GM11168 (cell line): Measurements from ENCODE around the gene LRRN4CL.
"Not testable (repeated sequence)": the region's sequence is repeated elsewhere in the genome, so short reads cannot be mapped to it uniquely, and the experiment has no call there.

Source experiments
- in situ Hi-C: fragments of 300-500 bp; cut with MboI; formaldehyde crosslinking; loops from one replicate; pipeline ENCODE4 v1.12.0; 2022; ENCODE audit warnings: low sequenced_read_pairs; ENCODE audit not compliant: unreplicated experiment

LRRN4CL gene

DNA sequence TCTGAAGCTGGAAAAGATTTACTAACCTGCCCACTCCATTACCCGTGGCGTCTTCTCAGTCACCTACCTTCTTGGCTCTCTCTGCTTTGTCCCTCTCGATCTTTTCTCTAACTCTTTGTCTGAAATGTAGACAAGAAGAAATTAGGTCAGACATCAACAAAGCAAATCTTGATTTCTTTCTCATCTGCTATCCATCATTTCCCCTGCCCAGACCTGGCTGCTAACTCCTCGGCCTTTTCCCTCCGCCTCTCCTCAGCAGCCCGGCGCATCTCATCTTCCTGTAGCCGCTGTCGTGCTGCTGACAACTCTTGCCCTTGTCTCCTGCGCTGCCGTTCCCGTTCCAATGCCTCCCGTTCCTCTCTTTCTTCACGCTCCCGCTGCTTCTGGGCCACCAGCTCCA is 11.6 kb downstream of the LRRN4CL start:
- in situ Hi-C loops = no loop called here

DNA sequence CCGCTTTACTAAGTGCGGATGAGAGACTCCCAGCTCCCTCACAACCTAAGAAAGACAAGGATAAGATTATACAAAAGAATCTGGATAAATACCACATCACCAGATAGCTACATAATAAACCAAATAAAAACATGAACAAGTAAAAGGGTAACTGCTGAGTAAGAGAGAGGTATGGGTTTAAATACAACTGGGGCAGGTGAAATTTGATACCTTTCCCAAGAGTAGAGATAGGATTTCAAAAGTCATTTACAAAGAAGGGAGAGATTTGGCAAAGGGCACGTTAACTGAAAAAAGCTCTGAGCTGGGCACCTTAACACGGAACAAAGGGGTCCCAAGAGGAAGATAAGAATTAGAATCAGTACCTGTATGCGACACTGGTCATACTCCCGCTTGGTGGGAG is 12.2 kb downstream of the LRRN4CL start:
- in situ Hi-C loops = no loop called here

DNA sequence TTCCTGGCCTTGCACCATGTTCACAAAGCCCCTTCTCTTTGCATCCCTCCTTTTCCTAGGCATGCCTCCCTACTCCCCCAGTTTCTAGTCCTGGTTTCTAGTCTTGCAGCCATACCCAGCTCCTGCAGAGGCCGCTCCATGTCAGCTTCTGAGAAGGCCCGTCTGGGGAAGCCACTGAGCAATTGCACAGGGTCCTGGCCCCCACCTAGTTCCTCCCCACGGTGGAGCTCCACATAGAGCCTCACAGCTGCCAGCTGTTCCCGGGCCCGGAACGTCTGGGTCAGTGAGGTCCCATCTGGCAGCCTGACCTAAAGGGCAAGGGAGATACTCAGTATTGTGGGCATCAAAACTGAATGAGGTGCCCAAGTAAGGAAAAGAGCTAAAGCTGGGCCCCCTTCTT is 12.6 kb downstream of the LRRN4CL start:
- in situ Hi-C loops = no loop called here

DNA sequence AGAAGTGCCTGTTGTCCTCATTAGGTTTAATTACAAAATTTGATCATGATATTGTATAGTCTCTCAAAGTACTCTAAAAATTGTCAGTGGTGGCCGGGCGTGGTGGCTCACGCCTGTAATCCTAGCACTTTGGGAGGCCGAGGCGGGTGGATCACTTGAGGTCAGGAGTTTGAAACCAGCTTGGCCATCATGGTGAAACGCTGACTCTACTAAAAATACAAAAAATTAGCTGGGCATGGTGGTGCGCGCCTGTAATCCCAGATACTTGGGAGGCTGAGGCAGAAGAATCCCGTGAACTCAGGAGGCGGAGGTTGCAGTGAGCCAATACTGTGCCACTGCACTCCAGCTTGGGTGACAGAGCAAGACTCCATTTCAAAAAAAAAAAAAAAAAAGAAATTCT is 13.9 kb downstream of the LRRN4CL start:
- in situ Hi-C loops = not testable (repeated sequence)

DNA sequence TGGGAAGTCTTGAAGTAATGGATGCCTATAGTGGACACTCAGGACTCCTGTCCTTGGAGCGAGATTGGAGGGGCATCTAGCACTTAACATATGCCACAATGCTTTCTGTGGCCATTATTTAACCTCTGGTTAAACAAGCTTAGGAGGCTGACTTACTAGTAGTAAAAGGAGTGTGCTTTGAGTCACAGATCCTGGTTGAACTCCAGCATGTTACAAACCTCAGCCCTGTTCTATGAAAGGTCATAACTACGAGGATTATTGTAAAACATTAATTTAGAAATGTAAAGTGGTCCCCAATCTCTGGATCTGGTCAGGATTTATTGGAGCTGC is 16.2 kb downstream of the LRRN4CL start:
- in situ Hi-C loops = no loop called here

DNA sequence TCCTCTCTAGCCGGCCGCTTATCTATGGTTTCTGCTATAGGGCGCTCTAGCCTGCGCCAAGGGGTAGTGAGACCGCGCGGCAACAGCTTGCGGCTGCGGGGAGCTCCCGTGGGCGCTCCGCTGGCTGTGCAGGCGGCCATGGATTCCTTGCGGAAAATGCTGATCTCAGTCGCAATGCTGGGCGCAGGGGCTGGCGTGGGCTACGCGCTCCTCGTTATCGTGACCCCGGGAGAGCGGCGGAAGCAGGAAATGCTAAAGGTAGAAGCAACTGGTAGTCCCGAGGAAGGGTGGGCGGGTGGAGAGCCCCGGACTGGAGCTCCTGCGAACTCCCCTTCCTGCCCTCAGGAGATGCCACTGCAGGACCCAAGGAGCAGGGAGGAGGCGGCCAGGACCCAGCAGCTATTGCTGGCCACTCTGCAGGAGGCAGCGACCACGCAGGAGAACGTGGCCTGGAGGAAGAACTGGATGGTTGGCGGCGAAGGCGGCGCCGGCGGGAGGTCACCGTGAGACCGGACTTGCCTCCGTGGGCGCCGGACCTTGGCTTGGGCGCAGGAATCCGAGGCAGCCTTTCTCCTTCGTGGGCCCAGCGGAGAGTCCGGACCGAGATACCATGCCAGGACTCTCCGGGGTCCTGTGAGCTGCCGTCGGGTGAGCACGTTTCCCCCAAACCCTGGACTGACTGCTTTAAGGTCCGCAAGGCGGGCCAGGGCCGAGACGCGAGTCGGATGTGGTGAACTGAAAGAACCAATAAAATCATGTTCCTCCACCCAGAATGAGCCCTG is 17.5 kb downstream of the LRRN4CL start, which contains the start of the genes LBHD1 and UQCC3:
Gene LBHD1, minus strand, starts transcription at position 660 of the 782 bp plus-strand sequence. CDS start 2,236 bp downstream, outside the sequence.
Gene UQCC3, plus strand, starts transcription at position 66 of the 782 bp plus-strand sequence. Its CDS starts 73 bp downstream, at position 139.
- in situ Hi-C loops = no loop called here

DNA sequence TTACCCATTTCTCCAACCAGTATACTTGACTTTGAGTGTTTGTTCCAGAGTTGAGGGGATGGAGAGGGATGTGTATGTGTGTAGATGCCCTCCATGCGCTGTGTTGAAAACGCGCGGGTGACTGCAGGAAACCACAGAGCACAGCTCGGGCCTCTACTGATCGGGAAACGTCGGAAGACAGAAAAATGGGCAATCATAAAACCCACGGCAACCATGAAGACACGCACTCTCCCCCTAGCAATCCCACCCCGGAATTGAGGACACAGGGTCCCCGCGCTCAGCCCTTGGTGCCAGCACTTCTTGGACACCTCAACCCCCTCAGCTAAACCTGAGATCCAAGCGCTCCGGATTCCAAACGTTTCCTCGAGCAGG is 18.1 kb downstream of the LRRN4CL start:
- in situ Hi-C loops = no loop called here

DNA sequence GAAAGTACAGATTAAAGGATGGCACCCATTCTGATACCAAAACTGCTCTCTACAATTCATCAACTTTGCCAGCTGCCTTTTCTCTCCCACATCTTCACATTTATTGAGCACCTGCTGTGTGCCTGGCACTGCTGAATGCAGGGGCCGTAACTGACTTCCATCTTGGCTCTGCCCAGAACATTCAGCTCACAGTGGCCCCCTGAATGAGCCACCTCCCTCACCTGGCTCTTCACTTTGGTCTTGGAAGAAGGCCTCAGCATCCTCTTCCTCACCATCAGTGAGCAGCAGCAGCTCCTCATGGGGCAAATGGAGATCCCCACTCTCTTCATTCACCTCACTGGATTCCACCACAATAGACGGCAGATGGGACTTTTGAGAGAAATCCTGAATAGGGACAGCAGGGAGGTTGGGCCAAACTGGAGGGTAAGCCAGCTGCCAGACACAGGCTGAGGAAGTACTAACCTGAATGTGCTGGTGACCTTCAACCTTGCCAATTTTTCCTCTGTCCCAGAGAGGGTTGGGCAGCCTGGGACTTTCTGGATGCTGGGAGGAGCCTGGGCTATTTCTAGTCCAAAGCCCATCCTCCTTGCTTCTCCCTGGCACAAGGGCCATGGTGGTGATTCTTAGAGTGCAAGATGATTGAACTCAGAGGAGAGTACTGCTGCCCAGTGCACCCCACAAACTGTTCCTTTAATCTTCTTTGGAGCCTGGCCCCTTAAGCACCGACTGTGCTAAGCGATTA is 19.7 kb downstream of the LRRN4CL start:
- in situ Hi-C loops = no loop called here

DNA sequence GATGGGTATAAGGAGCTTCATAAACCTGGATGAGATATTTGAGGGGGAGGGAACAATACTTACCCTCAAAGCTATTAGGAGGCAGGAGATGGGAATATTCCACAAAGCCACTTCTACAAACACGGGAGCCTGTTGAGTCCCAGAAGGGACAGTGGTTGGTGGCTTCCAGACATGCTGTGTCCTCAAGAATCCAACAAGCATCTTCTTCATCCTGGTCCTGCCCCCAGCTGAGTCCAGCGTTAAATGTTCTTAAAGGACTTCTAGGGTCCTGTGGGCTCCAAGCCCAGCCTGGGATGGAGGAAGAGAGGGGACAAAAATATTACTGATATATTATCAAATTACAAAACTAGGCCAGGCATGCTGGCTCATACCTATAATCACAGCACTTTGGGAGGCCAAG is 21.9 kb downstream of the LRRN4CL start:
- in situ Hi-C loops = no loop called here

DNA sequence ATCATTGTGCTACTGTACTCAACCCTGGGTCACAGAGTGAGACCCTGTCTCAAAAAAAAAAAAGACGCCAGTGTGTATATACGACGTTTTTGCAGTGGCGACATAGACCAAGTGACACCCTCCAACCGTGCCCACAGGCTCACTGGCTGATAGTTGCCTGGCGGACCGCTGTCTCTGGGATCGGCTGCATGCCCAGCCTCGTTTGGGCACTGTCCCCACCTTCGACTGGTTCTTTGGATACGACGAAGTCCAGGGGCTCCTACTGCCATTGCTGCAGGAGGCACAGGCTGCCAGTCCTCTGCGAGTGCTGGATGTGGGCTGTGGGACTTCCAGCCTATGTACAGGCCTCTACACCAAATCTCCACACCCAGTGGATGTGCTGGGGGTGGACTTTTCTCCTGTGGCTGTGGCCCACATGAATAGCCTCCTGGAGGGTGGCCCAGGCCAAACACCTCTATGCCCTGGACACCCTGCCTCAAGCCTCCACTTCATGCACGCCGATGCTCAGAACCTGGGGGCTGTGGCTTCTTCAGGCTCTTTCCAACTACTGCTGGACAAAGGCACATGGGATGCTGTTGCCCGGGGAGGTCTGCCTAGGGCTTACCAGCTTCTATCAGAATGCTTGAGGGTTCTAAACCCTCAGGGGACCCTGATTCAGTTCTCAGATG is 22.9 kb downstream of the LRRN4CL start:
- in situ Hi-C loops = no loop called here

DNA sequence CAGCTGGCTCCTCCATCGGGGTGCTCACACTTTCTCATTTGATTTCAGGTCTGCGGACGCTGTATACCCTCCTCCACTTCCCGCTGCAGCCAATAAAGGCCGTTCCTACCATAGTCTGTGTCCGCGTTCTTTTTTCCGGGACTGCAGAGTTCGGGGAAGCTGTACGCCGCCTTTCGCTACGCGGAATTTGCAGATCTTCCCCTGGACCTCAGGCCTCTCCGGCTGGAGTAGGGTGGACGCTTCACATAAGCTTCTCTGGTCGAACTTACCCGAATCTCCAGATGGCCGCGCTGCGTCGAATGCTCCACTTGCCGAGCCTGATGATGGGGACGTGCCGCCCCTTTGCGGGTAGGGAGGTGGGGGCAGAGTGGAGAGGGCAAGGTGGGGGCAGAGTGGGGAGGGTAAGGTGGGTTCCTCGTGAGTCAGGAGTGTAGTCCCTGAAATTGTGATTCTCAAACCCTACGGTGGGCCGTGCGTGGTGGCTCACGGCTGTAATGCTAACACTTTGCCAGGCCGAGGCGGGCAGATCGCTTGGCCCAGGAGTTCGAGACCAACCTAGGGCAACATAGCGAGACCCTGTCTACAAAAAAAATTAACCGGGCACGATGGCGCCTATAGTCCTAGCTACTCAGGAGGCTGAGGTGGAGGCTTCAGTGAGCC is 23.6 kb downstream of the LRRN4CL start:
- in situ Hi-C loops = no loop called here

DNA sequence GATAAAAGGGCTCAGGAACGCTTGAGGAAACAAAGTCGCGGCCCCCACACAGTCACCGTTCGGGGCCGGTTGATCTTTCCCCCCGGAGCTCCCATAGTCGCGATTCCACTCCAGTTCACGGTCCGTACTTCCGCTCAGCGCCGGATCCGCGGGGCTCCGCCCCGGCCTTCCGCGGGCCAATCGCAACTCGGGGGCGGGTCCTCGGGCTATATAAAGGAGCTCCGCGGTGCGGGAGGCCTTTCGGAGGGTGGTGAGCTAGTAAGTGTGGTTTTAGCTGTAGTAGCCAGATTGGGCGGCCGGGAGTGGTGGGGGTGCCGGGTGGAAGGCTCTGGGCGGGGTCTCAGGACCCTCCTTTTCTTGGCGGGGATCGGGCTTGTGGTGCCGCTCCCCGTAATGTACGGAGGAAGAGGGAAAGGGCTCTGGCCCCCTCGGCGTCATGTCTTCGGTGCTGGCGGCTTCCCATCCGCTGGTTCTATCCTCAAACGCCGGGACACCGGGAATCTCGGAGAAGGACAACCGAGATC is 24.2 kb downstream of the LRRN4CL start, which contains the start of the genes C11orf98 and CSKMT:
Gene C11orf98, minus strand, starts transcription at position 136 of the 524 bp plus-strand sequence. Its CDS starts 41 bp downstream, at position 95.
Gene CSKMT, plus strand, starts transcription at position 238 of the 524 bp plus-strand sequence. CDS start 568 bp downstream, outside the sequence.
- in situ Hi-C loops = no loop called here

DNA sequence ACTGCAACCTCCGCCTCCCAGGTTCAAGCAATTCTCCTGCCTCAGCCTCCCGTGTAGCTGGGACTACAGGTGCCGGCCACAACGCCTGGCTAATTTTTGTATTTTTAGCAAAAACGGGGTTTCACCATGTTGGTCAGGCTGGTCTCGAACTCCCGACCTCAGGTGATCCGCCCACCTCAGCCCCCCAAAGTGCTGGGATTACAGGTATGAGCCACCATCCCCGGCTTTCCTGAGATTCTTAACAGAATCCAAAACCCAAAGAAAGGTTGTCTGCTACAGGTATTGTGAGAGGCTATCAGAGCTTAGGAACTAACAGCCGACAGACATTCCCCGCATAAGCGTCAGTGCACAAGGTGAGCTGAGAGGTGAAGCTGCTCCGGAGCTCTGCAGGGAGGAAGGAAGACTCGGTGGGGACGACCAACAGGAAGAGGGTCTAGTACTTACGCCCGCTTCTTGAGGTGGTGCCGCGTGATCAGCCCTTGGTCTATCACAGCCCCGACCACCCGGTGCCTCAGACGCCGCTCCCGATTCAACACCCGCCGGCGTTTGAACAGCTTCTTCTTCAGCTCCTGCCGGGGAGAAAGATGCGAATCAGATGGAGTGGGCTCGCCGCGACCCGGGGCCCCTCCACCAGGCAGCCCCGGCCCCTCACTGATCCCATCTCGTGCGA is 24.8 kb downstream of the LRRN4CL start:
- in situ Hi-C loops = no loop called here

DNA sequence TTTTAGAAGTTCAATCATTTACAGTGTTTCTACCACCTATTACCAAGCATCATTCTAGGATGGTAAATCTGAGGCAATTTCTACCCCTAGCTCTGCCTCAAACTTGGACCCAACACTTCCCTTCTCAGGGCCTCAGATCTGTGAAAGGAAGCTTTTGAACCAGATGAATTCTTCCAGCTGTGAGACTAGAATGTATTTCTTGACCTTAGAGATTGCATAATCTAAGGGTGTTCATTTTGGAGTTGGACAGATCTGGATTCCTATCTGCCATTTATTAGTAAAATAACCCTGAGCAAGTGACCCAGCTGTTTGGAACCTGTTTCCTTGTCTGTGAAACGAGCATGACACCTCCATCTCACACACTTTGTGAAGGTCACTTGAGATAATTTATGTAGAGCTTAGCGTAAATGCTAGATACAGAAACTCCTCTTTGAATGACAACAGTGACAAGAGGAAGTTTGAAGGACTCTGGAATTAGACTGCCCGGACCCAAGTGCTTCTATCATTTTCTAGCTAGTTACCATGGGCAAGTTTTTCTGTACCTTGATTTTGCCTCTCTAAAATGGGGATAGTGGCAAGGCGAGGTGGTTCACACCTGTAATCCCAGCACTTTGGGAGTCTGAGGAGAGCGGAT is 32.4 kb downstream of the LRRN4CL start:
- in situ Hi-C loops = no loop called here

DNA sequence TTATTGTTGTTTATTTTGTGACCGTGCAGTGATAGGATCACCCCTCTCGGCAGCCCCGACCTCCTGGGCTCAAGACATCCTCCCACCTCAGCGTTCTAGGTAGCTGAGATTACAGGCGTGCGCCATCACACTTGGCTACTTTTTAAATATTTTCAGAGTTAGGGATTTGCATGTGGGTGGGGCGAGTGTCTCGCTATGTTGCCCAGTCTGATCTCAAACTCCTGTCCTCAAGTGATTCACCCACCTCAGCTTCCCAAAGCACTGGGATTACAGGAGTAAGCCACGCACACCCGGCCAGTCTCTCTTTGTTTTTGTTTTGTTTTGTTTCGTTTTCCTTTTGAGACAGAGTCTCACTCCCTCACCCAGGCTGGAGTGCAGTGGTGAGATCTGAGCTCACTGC is 35.0 kb downstream of the LRRN4CL start:
- in situ Hi-C loops = no loop called here

DNA sequence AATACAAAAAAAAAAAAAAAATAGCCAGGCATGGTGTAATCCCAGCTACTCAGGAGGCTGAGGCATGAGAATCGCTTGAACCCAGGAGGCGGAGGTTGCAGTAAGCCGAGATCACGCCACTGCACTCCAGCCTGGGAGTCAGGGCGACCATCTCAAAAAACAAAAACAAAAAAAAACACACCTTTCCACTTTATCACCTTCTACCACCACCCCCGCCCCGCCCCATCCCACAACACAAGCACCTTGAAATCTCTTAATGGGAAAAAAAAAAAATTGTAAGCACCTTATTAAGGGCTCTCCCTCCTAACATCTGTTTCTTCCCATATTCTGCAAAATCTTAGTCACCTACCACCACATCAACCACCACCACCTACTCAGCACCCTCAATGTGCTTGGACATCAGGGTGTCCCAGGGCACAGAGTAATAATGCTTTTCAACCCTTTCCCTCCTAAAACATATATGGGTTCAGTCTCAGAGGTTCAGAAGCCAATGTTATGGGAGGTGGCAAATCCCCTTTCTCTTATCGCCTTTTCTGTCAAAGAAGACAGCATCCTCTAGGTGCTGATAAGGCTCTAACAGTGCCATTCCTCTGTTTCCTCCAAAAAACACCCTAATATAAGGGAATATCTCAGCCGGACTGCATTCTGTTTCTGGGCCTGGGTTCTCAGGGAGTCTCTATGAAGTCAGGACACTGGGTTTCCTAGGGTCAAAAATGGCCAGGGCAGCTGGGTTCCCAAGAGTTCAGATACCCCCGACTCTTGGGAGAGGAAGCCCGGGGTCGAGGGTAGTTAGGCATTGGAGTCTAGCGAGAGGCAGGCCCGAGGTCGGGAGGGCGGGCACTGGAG is 36.9 kb downstream of the LRRN4CL start:
- in situ Hi-C loops = no loop called here

DNA sequence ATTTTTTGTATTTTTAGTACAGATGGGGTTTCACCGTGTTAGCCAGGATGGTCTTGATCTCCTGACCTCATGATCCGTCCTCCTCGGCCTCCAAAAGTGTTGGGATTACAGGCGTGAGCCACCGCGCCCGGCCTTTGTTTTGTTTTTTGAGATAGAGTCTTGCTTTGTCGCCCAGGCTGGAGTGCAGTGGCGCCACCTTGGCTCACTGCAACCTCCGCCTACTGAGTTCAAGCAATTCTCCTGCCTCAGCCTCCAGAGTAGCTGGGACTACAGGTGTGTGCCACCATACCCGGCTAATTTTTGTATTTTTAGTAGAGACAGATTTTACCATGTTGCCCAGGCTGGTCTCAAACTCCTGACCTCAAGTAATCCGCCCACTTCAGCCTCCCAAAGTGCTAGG is 39.0 kb downstream of the LRRN4CL start:
- in situ Hi-C loops = not testable (repeated sequence)

DNA sequence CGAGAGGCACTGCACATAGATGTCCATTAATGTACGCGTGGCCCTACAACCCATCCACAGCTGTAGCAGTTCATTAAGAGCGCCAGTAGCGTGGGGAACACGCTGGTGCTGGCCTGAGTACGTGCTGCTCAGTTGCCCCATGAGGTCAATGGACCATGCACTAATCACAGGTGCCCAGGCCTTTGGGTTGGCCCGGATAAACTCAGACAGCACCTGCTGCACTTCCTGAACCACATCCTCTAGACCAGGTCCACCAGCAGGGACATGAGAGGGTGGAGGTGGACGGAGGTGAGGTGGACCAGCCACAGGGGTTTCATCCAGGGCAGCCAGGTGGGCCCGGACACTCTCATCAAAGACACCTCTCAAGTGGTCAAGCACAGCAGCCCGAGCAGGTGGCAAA is 39.8 kb downstream of the LRRN4CL start:
- in situ Hi-C loops = no loop called here
